HPDE6-E6E7 (cell line): ENCODE measurements around the gene ANXA1.

ENCODE experiments used
- DNase-seq: peaks from one replicate; pipeline ENCODE4 v3.0.0; 2011; ENCODE audit warnings: missing footprints; ENCODE audit errors: extremely low spot score

ANXA1 gene

DNA sequence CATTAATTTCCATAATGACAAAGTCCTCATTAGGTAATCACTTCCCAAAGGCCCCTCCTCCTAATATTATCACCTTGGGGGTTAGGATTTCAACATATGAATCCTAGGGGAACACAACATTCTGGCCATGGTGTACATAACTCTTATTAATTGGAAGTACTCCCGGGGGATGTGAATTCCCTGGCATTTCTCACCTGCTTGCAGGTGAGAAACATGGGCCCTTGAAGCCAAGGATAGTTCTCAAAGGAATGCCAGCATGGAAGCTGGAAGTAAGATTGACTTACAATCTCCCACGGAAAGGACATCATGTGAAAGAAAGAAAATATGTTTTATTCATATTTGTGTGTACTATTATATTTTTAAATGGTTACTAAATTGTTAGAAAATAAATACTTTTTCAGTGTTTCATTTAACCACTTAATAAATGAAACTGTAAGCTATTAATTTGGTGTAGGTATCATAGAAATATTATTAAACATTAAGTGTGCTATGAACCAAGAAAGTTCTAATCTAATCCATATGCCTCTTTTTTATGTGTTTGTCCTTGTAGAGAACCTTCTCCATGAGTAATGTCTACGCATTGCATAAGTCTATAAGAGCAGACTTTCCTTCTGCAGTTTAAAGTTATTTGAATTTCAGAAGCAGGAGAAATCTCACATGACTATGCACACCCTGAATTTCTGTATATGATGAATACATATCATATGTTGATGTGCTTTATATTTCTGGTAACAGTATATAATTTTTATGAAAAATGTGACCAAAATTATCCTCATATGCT is 59.4 kb downstream of the ANXA1 start:
- DNase-seq = no peak

DNA sequence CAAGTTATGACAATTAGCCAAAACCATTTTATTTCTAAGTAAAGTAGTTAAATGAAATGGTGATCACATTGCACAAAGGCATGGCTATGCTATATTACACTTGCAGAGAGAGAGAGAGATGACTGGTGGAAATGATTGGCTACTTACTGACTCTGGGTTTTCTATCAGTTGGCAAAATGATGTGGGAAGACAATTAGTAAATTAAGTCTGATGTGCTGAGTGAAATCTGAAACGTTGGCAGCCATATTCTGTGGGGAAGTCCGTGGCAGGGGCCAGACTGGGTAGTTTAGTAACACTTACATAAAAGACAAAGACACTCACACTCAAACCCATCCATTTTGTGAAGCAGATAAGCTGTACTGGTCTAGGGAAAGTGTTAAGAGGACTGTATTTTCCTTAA is 61.6 kb downstream of the ANXA1 start:
- DNase-seq = no peak

DNA sequence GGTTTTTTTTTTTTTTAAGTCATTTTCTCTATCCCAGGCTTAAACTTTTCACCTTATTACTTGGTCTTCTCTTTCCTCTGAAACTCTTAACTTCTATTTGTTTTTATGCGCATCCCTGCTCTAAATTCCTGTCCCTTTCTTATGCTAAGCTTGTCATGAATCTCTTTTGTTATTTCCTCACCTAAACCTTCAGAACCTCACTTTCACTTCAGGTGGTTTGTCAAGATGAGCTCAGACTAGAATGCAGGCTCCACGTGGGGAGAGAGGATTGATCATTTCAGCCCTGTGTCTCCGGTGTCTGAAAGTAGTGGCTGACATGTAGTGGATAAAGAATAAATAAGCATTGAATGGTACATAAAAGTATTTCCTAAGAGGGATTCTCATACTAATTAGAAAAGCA is 63.6 kb downstream of the ANXA1 start:
- no peak for DNase-seq

DNA sequence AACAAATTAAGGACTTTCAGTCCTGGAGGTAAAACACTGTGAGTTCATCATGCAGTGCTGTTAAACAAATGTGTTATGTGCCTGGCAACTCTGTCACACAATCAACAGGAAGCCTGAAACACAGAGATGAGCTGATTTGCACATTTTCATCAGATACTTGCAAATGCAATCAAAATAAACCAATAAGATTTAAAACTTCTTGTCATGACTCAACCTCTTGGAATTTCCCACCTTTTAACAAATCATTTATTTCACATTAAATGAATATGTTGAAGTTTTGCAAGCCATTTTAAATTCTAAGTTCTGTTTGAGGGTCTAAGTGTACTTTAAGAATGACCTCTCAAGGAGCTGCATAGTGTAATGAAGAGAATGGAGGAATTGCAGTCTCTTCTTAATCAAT is 64.4 kb downstream of the ANXA1 start:
- DNase-seq = no peak
